Stimulated activated CD4-positive, alpha-beta T cell treated with anti-CD3 and anti-CD28 coated beads, Interleukin-1b, Interleukin-23, amount 100 ng/mL, for 24 hours (primary cell): ENCODE data around the gene PITHD1.
"Not testable (repeated sequence)": the region's sequence is repeated elsewhere in the genome, so short reads cannot be mapped to it uniquely, and the experiment has no call there.

ENCODE experiments used
- DNase-seq, 4 experiments: peaks; one replicate each; pipeline ENCODE4 v3.0.0-alpha.2; 2020; ENCODE audit warnings: low read depth in 4 of 4, low spot score in 1 of 4

PITHD1 gene

DNA sequence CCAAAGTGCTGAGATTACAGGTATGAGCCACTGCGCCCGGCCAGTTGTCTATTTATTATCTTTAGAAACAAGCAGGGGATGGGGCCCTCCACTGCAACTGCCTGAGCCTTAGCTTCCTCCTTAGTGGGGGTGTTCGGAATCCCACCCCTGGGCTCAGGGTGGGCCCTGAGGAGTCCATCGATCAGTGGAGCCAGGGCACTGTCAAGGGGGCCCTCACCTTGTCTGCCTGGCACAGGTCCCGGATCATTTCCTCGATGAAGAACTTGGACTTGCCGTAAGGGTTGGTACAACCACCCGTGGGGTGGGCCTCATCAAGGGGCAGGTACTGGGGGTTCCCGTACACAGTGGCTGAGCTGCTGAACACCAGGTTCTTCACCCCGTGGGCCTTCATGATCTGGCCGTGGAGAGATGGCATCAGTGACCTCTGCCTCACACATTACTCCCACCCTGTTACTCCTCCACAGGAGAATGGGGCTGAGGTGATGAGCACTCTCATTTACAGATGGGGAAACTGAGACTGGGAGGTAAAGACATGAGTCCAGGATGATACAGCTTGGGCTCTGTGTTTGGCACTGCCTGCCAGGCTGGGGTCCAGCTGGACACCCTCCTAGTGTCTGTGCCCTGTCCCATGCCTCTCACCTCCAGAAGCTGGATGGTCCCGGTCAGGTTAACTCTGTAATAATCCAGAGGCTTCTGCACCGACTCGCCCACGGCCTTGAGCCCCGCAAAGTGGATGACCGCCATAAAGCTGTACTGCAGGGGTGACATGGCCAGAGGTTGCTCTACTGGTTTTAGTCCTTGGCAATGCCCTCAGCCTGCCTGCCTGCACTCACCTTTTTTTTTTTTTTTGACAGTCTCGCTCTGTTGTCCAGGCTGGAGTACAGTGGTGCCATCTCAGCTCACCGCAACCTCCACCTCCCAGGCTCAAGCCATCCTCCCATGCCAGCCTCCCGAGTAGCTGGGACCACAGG is 19.5 kb downstream of the PITHD1 start:
- no peak for DNase-seq

DNA sequence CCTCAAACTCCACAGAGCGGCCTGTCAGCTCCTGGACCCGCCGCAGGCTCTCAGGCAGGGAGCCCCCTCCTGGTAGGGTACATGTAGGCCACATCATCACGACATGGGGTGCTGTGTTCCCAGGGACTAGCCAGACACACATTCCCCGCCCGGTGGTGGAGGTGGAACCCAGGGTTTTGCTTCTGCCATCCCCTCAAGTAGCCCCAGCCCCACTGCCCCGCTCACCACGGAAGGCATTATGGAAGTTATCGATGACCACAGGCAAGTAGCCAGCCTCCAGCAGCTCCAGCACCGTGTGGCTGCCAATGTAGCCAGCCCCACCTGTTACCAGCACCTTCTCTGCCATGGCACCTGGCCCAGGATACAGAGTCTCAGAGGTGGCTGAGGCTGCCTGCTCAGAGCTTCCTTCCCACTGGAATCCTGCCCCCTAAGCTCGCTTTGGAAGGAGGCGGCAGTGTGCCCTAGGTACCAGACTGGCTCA is 20.5 kb downstream of the PITHD1 start:
- no peak for DNase-seq

DNA sequence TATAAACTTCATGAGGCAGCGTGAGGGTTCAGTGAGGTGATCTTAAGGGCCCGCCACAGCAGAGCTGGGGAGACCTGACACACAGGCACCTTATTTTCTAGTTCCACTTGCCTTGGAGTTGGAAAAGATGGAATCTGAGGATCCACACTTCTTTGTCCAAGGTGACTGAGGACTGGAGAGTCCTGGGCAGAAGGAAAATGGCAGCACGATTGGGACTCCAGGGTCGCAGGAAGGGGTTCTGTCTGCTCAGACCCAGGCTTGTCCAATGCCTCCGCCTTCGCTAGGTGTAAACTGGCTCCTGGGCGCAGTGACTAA is 21.0 kb downstream of the PITHD1 start:
- no peak for DNase-seq

DNA sequence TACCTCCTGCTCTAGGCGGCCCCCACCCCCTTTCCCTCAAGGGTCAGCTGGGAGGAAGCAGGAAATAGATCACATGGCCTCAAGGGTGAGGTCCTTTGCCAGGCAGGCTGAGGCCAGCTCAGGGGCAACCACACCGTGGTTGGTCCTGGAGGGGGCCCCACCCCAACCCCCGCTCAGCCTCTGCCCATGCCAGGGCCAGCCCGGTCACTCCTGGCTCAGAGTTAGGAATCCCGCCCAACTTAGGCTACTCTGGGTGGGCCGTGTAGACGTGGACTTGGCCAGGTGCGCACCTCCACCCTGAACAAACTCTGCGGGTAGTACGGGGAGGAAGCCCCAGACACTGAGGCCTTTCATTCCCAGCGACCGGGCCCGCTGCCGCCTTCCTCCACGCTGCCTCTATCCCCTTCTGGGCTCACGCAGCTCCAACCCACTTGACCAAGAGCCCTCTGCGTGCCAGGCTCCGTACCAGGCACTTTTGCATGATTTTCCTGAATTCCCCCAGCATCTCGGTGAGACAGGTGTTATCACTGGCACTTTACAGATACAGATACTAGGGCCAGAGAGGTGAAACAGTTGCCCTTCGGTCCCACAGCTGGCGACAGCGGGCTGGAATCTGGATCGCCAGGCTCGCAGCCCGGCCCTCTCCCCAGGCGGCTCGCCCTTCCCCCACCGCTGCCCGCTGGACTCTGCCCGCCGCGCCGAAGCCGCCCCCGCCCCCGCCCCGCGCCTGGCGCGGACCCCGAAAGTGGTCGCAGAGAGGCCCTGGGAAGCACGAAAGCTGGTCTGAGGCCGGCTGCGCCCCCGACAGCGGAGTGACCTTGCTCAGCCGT is 21.6 kb downstream of the PITHD1 start:
- no peak for DNase-seq

DNA sequence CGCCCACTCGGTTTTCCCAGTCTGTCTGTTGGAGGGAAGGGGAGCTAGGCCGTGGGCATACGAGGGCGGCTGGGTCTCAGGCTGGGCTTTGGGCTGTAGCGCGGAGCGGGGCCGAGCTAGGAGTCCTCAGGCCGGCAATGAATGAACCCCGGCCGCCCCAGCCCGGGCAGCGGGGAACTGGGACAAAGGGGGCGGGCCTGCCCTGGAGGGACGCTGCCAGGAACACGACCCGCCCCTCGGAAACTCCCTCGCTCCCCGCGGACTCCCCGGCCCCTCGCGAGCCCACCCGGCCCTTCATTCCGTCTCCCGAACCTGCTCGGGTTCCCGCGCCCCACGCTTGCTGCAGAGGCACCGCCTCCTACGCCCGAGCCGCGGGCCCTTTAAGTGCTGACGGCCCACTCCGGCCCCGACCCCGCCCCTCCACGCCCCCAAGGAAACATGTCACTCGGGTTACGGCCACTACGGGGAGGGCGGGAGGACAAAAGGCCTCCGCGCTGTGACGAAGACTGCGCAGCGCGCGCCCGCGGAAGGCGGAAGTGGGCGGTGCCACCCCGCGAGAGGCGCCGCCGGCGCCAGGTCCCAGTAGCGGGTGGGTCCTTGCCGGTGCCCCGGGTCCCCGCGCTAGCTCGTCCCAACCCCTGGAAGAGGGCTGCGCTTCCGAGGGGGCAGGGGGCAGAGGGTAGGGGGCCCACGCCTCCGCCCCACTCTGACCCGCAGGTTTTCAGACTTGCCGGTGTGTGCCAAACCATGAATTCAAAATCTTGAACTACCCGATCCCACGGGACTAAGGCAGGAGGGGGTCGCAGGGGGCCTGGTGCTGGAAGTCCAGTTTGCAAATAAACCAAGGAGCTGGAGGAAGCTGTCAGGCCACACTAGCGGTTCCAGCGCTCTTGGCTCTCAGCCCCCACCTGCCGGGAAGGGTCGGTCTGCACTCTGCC is 22.5 kb downstream of the PITHD1 start, which contains the start of gene GALE:
Gene GALE, minus strand, starts transcription at position 355 of the 938 bp plus-strand sequence. CDS start 1,747 bp downstream, outside the sequence.
- peak; percentile 96 to 98 (median 97) for DNase-seq

DNA sequence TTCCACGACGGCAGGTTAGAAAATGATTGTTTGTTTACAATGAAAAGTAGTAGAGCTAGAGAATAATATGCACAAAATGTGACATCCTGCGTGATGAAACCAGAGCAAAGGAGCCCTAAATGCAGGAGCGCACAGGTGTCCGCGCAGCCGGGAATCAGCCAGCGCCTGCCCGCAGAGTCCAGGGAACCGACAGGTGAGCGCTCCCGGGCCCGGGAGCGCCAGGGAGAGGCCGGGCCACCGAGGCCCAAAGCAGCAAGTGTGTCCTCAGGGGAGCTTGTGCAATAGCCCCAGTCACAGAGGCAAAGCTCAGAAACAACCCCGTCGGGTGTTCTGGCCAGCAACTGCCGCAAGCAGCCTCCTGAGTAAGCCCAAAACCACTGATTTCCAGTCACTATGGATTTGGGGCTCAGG is 23.1 kb downstream of the PITHD1 start:
- no peak for DNase-seq

DNA sequence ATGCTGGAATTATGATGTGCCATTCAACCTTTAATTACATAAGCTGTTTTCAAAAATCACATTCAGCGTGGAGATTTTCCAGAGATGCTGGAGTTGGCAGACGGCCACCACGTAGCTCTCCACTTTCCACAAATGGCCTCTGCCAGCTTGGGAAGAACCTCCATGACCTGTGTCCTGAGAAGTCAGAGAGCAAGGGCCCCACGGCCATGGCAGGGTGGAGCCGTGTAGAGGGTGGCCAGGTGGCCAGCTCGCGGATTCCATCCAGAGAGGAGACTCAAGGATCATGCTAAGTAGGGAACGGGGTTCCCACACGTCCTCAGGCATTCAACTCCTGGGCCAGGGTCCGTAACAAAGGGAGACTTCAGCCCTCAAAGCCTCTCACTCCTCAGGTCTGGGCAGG is 23.7 kb downstream of the PITHD1 start:
- no peak for DNase-seq

DNA sequence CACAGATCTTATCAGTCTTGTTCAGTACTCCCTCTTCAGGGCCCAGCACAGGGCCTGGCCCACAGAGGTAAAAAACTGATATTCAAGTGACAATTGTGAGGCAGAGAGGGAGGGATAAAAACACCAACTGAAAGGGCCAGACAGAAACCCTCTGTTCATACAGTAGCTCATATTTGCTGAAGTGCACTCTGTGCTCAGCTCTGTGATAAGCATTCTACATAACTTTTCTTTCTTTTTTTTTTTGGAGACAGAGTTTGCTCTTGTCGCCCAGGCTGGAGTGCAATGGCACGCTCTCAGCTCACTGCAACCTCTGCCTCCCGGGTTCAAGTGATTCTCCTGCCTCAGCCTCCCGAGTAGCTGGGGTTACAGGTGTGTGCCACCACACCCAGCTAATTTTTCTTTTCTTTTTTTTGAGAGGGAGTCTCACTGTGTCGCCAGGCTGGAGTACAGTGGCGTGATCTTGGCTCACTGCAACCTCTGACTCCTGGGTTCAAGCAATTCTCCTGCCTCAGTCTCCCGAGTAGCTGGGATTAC is 24.7 kb downstream of the PITHD1 start:
- not testable (repeated sequence) for DNase-seq

DNA sequence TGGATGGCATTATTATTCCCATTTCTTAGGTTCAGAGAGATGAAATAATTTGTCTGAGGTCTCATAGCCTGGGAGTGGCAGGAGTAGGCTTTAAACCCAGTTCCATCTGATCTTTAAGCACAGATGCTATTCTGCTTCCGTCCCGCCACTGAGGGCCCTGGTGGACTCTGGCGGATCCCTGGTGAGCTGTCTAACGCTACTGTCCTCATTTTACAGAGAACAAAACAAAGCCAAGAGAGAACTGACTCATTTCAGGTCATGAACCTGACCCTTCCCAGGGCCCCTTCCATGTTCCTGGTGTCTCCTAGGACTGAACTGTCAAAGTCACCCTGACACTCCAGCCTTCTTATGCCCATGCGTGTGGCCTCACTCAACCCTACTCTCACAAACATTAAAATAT is 25.5 kb downstream of the PITHD1 start:
- DNase-seq, result no peak

DNA sequence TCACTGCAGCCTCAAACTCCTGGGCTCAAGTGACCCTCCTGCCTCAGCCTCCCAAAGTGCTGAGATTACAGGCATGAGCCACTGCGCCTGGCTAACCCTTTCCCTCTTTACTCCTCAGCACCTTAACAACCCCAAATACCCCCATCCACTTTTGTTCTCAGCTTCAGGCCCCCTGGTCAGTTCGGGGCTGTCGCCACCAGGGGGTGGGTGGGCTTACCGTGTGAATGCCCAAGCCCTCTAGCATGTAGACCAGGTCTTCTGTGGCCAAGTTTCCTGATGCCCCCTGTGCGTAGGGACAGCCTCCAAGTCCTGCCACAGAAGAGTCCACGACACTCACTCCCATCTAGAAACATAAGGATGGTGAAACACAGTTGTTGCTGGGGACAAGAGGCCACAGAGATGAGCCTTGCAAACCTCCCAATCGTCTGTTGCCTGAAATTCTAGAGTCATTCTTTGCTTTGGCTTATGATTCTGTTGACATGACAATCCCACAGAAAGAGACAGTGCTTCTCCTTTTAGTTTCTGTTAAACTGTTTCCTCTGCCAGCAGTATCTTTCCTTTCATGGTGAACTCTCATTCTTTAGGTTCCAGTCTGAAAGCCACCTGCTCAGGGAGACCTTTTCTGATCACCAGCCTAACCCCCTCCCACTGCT is 26.1 kb downstream of the PITHD1 start:
- DNase-seq, result no peak

DNA sequence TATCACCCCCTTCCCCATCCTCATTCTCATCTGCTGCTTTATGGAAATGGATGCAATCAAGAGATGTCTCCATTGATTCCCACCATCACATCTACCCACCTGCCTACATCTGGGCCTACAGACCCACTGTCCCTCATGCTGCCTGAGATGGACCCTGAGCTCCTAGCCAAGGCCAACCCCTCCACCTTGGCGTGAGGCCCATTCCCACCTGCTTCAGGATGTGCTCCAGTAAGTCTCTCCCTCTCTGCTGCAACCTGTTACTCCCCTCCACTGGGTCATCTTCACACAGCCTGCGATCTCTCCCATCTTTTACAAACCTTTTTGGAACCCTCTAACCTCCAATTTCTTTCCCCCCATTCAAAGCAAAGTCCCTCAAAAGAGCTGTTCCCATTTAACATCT is 26.8 kb downstream of the PITHD1 start:
- DNase-seq, result no peak

DNA sequence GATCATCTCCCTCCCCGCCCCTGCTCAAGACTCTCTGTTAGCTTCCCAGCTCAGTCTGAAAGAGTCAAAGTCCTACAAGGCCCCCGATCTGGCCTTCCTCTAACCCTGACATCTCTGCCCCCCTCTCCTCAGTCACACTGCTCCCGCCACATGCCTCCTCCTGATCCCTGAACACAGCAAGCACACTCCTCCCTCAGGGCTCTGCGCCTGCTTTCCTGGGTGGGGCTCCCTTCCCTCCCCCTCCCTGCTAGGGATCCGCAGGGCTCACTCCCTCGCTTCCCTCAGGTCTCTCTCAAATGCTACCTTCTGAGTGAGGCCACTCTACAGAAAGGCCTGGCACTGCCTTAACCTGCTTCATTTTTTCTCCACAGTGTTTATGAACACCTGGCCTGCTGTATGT is 28.1 kb downstream of the PITHD1 start:
- no peak for DNase-seq

DNA sequence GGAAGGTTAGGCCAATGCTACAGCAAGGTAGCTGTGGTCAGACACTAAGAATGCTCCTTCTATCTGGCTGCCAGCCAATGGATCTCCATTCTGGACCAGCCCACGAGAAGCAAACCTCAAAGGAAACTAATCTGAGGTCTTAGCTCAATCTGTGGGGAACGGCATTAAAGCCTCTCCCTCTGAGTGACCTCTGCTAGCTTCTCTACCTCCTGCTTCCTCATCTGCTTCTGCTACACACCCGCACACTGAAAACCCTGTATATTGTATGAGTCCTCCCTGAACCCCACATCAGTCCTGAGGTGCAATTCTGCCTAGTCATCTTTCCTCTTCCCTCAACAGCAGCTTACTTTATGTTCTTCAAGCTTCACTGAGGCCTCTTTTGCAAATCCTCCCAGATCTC is 29.2 kb downstream of the PITHD1 start:
- DNase-seq, result no peak

DNA sequence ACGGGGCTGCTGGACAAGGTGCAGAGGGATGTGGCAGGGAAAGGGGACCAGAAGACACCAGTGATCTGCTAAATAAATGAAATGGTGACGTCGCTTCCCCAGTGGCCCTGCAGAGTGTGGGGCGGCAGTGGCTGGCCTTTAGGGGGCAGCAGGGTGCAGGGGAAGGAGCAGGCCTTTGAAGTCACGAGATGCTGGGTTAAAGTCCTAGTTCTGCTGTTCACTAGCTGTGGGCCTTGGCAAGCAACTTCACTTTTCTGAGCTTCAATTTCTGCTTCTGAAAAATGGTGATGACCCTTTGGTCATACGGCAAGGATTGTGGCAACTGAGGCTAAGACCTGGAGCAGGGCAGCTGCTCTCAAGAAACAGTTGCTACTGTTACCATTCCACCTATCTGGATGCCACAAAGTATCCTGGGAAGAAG is 31.5 kb downstream of the PITHD1 start:
- DNase-seq, result peak; percentile 64 to 75 (median 68)

DNA sequence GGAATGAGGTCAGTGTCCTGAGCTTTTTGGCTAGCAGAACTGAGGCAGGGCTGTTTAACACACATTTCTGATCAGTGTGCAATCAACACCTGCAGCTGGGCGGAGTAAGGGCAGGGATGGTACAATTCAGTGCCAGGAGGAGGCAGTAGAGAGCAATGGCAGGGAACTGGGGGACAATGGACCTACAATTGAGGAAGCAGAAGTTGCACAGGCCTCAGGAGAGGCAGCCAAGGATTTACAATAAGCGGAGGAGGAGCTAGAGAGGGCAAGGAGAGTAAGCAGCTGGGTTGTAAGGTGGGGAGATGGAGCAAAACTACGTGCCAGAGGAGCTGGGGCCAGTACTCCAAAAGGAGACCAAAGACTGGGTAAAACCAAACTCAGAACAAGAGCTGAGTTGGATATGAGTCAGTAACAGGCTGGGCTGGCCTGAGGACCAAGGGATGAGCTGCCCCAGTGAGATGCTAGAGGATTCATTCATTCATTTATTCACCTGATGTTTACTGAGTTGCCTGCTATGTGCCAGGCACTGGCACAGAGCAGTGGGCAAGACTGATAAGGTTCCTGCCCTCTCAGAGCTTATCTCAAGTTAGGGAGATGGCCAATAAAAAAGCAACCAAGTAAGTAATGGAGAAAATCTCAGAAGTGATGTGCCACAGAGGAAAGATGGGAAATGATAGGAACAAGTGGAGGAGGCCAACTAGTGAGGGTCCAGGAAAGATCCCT is 32.8 kb downstream of the PITHD1 start:
- DNase-seq, result no peak

DNA sequence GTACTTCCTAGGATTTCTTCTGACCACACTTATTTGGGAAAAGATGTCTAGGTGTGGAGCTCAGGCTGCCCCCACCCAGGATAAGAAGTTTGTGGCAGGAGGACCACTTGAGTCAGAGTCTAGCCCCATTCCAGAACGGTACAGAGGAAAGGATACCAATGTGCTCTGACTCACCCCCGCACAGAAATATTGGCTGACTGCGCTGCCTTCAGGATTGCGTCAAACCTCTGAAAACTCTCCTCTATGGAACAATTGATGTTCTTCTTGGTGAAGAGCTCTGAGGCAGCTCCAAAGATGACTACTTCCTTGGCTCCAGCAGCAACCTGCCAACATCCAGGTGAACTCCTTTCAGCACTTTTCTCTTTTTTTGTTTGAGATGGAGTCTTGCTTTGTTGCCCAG is 35.8 kb downstream of the PITHD1 start:
- no peak for DNase-seq

DNA sequence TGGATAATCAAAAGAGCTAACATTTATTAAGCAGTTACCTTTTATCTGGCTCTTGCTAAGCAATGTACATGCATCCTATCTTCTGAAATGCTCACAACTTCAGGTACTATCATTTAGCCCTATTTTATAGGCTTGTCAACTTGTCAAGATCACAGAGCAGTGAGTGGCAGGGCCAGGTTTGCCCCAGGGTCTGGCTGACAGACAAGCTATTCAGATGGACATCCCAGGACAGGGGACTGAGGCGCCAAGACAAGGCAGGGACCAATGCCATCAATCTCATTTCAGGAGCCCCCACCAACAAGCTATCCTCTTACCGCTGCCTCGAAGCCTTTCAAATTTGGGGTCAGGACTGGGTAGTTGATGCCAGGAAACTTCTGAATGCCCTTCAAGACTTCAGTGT is 38.1 kb downstream of the PITHD1 start:
- DNase-seq, result no peak

DNA sequence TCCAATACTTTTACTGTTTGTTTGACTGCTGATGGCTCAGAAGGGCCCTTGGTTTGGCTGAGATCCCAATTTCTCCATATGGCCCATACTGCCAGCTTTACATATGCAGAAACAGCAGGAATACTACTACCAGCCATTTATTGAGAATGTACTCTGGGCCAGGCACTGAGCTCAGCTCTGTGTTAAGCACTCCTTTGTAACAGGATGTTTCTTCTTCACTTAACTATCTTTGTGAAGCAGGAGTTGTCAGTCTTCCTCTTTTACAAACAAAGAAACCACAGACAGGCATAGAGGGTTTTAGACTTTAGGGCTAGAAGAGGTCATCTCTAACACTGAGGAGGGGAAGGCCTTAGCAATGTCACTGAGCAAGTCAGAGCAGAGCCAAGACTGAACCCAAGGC is 38.7 kb downstream of the PITHD1 start:
- no peak for DNase-seq

DNA sequence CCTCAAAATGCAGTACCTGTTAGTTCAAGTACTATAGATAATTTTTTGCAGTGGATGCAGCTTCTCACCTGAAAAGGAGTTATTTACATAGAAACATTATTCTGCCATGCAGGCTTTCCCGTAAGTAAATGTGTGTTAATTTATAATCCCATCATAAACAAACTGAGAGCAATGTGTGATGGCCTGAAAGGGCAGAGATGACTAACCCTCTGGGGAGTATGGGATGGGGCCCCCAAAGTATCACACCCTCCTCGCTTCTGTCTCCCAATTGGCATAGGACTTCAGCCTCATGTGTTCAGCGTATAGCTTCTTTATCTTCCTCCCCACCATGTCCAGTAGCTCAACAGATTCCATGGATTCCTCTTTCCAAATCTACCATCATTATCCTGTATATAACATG is 39.4 kb downstream of the PITHD1 start:
- DNase-seq, result no peak
